GM12864 (cell line): ENCODE data around the gene CHST11.

Experiments used
- DNase-seq: peaks from one replicate; pipeline ENCODE4 v3.0.0-alpha.2; 2011; ENCODE audit warnings: low read depth
- H3K4me3 ChIP-seq: 2 replicates; pipeline ENCODE4 v1.5.1; 2011; ENCODE audit warnings: mild to moderate bottlenecking, low read depth, low read length, control low read depth
- TF ChIP-seq, protein P1 (sequence below): IDR thresholded peaks from 2 replicates; pipeline ENCODE4 v1.5.1; 2011; ENCODE audit warnings: low read depth, mild to moderate bottlenecking, moderate library complexity, low read length, control low read depth, inconsistent platforms; ENCODE audit errors: missing control alignments

The CHST11 gene

DNA sequence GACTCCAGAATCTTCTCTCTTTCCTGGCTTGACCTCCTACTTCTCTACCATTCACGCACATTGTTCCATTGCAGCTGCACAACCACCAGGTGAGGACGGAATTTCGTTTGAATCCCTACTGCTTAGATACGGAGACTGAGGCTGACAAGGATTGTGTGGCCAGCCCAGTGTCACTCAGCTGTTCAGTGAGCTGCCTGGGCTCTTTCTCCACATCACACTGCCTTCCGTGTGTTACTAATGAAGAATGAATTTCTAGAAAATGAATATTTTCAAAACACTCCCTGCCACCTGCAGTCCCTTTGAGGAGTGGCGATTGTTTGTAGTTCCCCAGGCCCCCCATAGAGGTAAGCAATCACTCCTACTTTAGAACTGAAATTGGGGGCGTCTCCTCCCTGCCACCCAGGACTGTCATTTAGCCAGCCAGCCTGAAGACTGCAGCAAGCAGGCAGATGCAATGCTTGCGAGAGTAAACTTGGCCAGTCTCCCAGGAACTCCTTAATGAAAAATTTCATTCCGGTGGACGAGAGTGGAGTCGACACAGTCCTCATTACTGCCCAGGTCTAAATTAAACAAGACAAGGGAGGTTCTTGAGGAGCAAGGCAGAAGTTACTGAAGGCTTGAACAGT is 261.7 kb downstream of the CHST11 start:
- no peak for DNase-seq
- no peak overlapping the region for H3K4me3 ChIP-seq
- TF ChIP-seq, protein P1, sequence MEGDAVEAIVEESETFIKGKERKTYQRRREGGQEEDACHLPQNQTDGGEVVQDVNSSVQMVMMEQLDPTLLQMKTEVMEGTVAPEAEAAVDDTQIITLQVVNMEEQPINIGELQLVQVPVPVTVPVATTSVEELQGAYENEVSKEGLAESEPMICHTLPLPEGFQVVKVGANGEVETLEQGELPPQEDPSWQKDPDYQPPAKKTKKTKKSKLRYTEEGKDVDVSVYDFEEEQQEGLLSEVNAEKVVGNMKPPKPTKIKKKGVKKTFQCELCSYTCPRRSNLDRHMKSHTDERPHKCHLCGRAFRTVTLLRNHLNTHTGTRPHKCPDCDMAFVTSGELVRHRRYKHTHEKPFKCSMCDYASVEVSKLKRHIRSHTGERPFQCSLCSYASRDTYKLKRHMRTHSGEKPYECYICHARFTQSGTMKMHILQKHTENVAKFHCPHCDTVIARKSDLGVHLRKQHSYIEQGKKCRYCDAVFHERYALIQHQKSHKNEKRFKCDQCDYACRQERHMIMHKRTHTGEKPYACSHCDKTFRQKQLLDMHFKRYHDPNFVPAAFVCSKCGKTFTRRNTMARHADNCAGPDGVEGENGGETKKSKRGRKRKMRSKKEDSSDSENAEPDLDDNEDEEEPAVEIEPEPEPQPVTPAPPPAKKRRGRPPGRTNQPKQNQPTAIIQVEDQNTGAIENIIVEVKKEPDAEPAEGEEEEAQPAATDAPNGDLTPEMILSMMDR, result no peak

DNA sequence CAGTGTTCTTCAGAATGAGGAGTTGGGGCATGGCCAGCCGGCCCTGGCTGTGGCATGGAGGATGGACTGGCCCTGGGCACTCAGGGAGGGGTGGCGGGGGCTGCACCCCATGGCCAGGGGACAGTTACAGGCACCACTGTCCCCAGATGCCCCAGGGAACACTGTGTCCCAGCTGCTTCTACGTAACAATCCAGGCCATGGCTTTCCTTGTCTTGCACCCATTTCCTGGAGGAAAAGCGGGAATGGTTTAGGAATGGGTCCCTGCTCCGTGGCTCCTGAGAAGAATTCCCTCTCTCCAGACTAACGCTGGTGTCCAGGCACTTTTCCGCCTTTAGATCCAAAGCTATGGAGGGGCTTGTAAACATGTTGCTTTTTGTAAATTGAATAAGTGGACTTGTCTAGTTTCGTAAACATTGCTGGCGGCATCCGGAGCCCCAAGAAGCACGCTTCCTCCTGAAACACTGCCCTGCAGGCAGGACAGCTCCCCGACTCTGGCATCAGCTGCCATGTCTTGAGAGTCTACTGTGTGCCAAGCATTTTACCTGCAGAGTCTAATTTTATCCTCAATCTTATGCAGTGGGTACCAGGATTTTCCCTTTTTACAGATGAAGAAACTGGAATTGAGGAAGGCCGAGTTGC is 263.1 kb downstream of the CHST11 start:
- TF ChIP-seq, protein P1, result no peak
- no peak overlapping the region for H3K4me3 ChIP-seq
- no peak for DNase-seq

DNA sequence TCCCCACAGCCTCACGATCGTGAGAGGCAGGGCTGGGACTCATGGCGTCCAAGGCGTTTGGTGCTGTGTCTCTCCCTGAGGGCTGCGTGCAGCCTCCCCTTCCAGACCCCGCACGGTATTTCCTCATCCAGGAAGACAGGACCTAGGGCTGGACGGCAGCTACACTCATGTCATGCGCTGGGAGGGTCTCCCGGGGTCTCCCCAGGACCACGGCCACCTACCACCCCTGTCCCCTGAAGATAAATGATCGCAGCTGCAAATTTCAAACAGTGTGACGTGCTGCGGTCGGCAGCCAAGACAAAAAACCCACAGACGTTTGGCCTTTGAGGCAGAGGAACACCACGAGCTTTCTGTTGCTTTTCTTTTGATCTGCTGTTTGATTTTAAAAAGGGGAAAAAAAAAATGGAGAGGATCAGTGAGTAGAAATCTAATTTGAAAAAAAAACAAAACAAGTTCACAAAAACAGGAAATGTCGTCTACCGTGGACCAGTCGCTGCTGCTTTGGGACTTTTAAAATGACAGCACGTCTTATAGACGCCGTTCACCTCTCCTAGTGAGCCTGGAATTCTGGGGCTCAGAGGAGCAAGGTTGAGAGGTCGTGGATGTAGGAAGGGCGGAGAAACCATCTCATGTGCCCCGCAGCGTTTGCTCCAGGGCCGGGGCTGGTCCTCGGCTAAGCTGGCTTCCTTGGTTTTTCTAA is 263.7 kb downstream of the CHST11 start:
- no peak overlapping the region for H3K4me3 ChIP-seq
- TF ChIP-seq, protein P1, result no peak
- DNase-seq, result no peak

DNA sequence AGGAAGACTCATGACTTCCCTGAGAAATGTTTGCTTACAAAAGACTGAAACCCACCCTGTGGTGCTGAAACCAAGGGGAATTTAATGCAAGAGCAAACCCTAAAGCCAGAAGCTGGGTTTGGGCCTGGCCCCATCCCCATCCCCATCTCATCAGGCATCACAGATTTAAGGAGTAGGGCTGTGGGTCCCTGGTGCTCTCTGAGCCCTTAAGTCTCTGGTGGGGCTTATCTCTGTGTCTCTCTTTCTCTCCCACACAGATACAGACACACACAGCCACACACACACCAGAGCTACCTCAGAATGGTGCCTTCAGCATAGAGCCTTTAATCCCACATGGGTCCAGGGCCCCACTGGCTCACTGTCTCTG is 264.3 kb downstream of the CHST11 start:
- no peak for DNase-seq
- TF ChIP-seq, protein P1, result no peak
- H3K4me3 ChIP-seq, result no peak overlapping the region

DNA sequence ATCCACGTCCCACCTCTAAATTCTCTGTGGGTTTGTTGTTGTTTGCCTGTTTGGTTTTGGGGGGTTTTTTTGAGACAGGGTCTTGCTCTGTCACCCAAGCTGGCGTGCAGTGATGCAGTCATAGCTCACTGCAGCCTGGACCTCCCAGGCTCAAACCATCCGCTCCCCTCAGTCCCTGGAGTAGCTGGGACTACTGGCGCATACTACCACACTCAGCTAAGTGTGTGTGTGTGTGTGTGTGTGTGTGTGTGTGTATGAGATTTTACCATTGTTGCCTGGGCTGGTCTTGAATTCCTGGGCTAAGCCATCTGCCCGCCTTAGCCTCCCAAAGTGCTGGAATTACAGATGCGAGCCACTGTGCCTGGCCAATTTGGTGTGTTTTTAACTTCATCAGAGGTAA is 265.2 kb downstream of the CHST11 start:
- DNase-seq, result no peak
- TF ChIP-seq, protein P1, result no peak
- H3K4me3 ChIP-seq, result no peak overlapping the region

DNA sequence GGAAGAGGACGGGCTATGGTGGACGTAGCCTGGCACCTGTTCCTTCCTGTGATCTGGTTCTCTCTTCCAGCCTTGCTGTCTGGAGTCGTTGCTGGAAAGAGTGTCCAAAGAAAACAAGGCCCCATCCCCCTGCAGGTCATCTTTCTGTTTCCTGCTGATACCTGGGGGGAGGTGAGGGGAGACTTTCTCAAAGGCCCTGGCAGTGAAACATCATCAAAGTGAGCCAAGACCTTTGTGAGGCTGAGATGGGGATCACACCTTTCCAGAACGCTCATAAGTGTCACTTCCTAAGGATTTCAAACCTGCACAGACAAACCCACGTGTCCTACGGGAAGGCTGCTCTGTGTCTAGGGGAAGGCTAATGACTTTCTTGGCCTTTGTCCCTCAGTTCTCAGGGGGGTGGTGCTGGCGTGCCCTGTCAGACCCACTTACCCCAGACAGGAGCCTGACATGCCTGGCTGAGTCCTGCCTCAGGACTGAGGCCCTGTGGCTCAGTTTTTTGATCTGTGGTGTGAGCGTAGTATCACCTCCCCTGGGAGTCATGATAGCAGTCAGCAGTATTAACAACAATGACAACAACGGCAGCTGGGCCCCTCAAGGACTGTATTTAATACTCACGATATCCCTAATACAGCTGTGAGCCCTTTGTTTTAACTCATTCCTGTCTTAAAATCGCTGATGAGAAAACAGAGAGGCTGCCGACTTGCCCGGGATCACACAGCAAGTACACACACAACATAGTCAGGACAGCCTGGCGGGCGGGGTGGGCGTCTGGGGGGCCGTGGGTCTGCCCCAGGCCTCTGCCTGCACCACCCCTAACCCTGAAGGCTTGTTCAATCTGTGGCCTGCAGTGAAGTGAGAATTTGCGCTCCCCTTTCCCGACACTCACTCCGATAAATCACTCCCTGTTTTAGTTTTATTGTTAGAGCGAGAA is 266.1 kb downstream of the CHST11 start:
- no peak overlapping the region for H3K4me3 ChIP-seq
- no peak for DNase-seq
- TF ChIP-seq, protein P1, result no peak
